ENCODE measurements around the gene SGF29. TPM values are rescaled to one million over a fixed set of nuclear protein-coding genes. Genes with fewer than 3 reads are reported as not detected.
"Not testable (repeated sequence)": the region's sequence is repeated elsewhere in the genome, so short reads cannot be mapped to it uniquely, and the experiment has no call there.

The SGF29 gene
- polyA plus RNA-seq, 3 donors: 14.0 to 24.3 (median 18.8) TPM

GRCh38 chr16:28524681-28525171 is 29.0 kb upstream of the SGF29 start:
- peak overlapping the region in 1 of 2 donors; percentile 46 for H3K4me3 Mint-ChIP-seq
- H3K9me3 Mint-ChIP-seq: peaks cover 0 to 3% (median 0%) of the 10 kb centered on the region in 7 donors
- DNase-seq: peak; percentile 66 to 71 (median 67)
- H3K4me3 ChIP-seq (replicated peaks in 1 of 3; ENCODE audit: low read depth in 2 of 3, low read length in 3 of 3): no peak overlapping the region
- H3K4me1 ChIP-seq (ENCODE audit: control insufficient read depth in 1 of 2, insufficient read depth in 2 of 2, low read length in 2 of 2): peaks cover 14% of the 10 kb centered on the region in 2 donors
- H2AFZ ChIP-seq (ENCODE audit: insufficient read depth, low read depth, low read length, poor library complexity, severe bottlenecking): peak overlapping the region; percentile 59
- no peaks in the 10 kb centered on the region for H3K36me3 Mint-ChIP-seq
- H3K36me3 ChIP-seq (replicated peaks in 1 of 2; ENCODE audit: control insufficient read depth in 1 of 2, insufficient read depth in 2 of 2, low read length in 2 of 2): no peaks in the 10 kb centered on the region
- no peaks in the 10 kb centered on the region for H3K9me3 ChIP-seq (replicated peaks in 1 of 2; ENCODE audit: control insufficient read depth in 1 of 2, insufficient read depth in 1 of 2, low read length in 2 of 2)
- intact Hi-C loops (cut with micrococcal nuclease): no loop called here
- H3K27me3 ChIP-seq (ENCODE audit: control insufficient read depth in 2 of 2, insufficient read depth in 2 of 2, low read length in 2 of 2): no peaks in the 10 kb centered on the region
- no peaks in the 10 kb centered on the region for H4K20me1 ChIP-seq (ENCODE audit: insufficient read depth, low read length)
- TF ChIP-seq CTCF (IDR thresholded peaks at IDR 0.05): no peak
- no peak overlapping the region for H3K9ac ChIP-seq (ENCODE audit: insufficient read depth, low read length, poor library complexity, severe bottlenecking)
- H3K4me1 Mint-ChIP-seq: peaks cover 23% of the 10 kb centered on the region
- 76% methylated on average over 5 of the region's 6 CpGs for WGBS (ENCODE audit: insufficient coverage)
- peak overlapping the region; percentile 41 to 73 for H3K27ac ChIP-seq (ENCODE audit: low read depth in 1 of 2, low read length in 2 of 2)
- no peaks in the 10 kb centered on the region for H3K79me2 ChIP-seq (ENCODE audit: insufficient read depth, low read length)
- H3K27ac Mint-ChIP-seq: peak overlapping the region; percentile 37 to 92 (median 79)
- peak overlapping the region; percentile 5 for H3K4me2 ChIP-seq (replicated peaks; ENCODE audit: extremely low read depth, low read length, poor library complexity, severe bottlenecking)
- peaks cover 0 to 8% (median 0%) of the 10 kb centered on the region in 3 donors for H3K27me3 Mint-ChIP-seq (ENCODE audit: low read depth in 3 of 3)

GRCh38 chr16:28526201-28527099 is 27.3 kb upstream of the SGF29 start:
- no peak overlapping the region for H3K27ac ChIP-seq (ENCODE audit: low read depth in 1 of 2, low read length in 2 of 2)
- WGBS (ENCODE audit: insufficient coverage): 100% methylated on average over 1 of the region's 11 CpGs
- H3K27me3 ChIP-seq (ENCODE audit: control insufficient read depth in 2 of 2, insufficient read depth in 2 of 2, low read length in 2 of 2): no peaks in the 10 kb centered on the region
- H3K9me3 ChIP-seq (replicated peaks in 1 of 2; ENCODE audit: control insufficient read depth in 1 of 2, insufficient read depth in 1 of 2, low read length in 2 of 2): no peaks in the 10 kb centered on the region
- no peak overlapping the region for H3K4me2 ChIP-seq (replicated peaks; ENCODE audit: extremely low read depth, low read length, poor library complexity, severe bottlenecking)
- H3K27me3 Mint-ChIP-seq (ENCODE audit: low read depth in 3 of 3): peaks cover 0 to 1% (median 0%) of the 10 kb centered on the region in 3 donors
- peaks cover 14% of the 10 kb centered on the region in 2 donors for H3K4me1 ChIP-seq (ENCODE audit: control insufficient read depth in 1 of 2, insufficient read depth in 2 of 2, low read length in 2 of 2)
- peak overlapping the region in 1 of 7 donors; percentile 21 for H3K27ac Mint-ChIP-seq
- no peak for DNase-seq
- no peak overlapping the region for H3K4me3 ChIP-seq (replicated peaks in 1 of 3; ENCODE audit: low read depth in 2 of 3, low read length in 3 of 3)
- no peak for TF ChIP-seq CTCF (IDR thresholded peaks at IDR 0.05)
- H4K20me1 ChIP-seq (ENCODE audit: insufficient read depth, low read length): no peaks in the 10 kb centered on the region
- H3K9ac ChIP-seq (ENCODE audit: insufficient read depth, low read length, poor library complexity, severe bottlenecking): no peak overlapping the region
- no peaks in the 10 kb centered on the region for H3K36me3 ChIP-seq (replicated peaks in 1 of 2; ENCODE audit: control insufficient read depth in 1 of 2, insufficient read depth in 2 of 2, low read length in 2 of 2)
- peaks cover 0 to 3% (median 0%) of the 10 kb centered on the region in 7 donors for H3K9me3 Mint-ChIP-seq
- no peaks in the 10 kb centered on the region for H3K79me2 ChIP-seq (ENCODE audit: insufficient read depth, low read length)
- intact Hi-C loops (cut with micrococcal nuclease): no loop called here
- H3K4me3 Mint-ChIP-seq: no peak overlapping the region
- H3K36me3 Mint-ChIP-seq: no peaks in the 10 kb centered on the region
- H3K4me1 Mint-ChIP-seq: peaks cover 15% of the 10 kb centered on the region
- H2AFZ ChIP-seq (ENCODE audit: insufficient read depth, low read depth, low read length, poor library complexity, severe bottlenecking): no peak overlapping the region

GRCh38 chr16:28527100-28527785 is 26.5 kb upstream of the SGF29 start:
- H3K27ac ChIP-seq (ENCODE audit: low read depth in 1 of 2, low read length in 2 of 2); H3K4me3 Mint-ChIP-seq; H3K36me3 Mint-ChIP-seq; H4K20me1 ChIP-seq (ENCODE audit: insufficient read depth, low read length); H3K9me3 Mint-ChIP-seq; intact Hi-C loops (cut with micrococcal nuclease); H3K9me3 ChIP-seq (replicated peaks in 1 of 2; ENCODE audit: control insufficient read depth in 1 of 2, insufficient read depth in 1 of 2, low read length in 2 of 2); H3K36me3 ChIP-seq (replicated peaks in 1 of 2; ENCODE audit: control insufficient read depth in 1 of 2, insufficient read depth in 2 of 2, low read length in 2 of 2); H3K27me3 Mint-ChIP-seq (ENCODE audit: low read depth in 3 of 3); H3K27me3 ChIP-seq (ENCODE audit: control insufficient read depth in 2 of 2, insufficient read depth in 2 of 2, low read length in 2 of 2); H3K4me2 ChIP-seq (replicated peaks; ENCODE audit: extremely low read depth, low read length, poor library complexity, severe bottlenecking); H2AFZ ChIP-seq (ENCODE audit: insufficient read depth, low read depth, low read length, poor library complexity, severe bottlenecking); H3K27ac Mint-ChIP-seq; H3K9ac ChIP-seq (ENCODE audit: insufficient read depth, low read length, poor library complexity, severe bottlenecking); DNase-seq; H3K4me3 ChIP-seq (replicated peaks in 1 of 3; ENCODE audit: low read depth in 2 of 3, low read length in 3 of 3); H3K79me2 ChIP-seq (ENCODE audit: insufficient read depth, low read length): not testable (repeated sequence)
- H3K4me1 Mint-ChIP-seq: peaks cover 23% of the 10 kb centered on the region
- H3K4me1 ChIP-seq (ENCODE audit: control insufficient read depth in 1 of 2, insufficient read depth in 2 of 2, low read length in 2 of 2): peaks cover 21 to 22% of the 10 kb centered on the region in 2 donors
- WGBS (ENCODE audit: insufficient coverage): no CpG with 5 or more reads among the region's 7 CpGs

All from CD14-positive monocyte (primary cell).